ENCODE results near the gene EYS.

- TF ChIP-seq CTCF (IDR thresholded peaks at IDR 0.05; ENCODE audit: low read depth, low read length, poor library complexity, severe bottlenecking) (no peak), EZH2phosphoT487 (IDR thresholded peaks at IDR 0.05; ENCODE audit: borderline replicate concordance, low read length) (no peak)
These were observed 1209.4 kb downstream of the EYS start for GRCh38 chr6:64497634-64498033.
